Inferior parietal cortex (tissue), 1 donor: Measurements from ENCODE around the gene UNCX.

Experiments
- DNase-seq: peaks from one replicate; pipeline ENCODE4 v3.0.0-alpha.2; 2016; ENCODE audit errors: extremely low spot score

UNCX gene

GRCh38 chr7:1243964-1244416 lies 11.3 kb downstream of the UNCX start:
- no peak for DNase-seq

- DNase-seq = no peak
Observed at GRCh38 chr7:1244700-1245523, 12.2 kb downstream of the UNCX start.

GRCh38 chr7:1245524-1246050 lies 12.9 kb downstream of the UNCX start:
- DNase-seq = no peak

- no peak for DNase-seq
Observed at GRCh38 chr7:1246160-1246870, 13.6 kb downstream of the UNCX start.

GRCh38 chr7:1246871-1247526 lies 14.3 kb downstream of the UNCX start:
- DNase-seq = no peak

- no peak for DNase-seq
Observed at GRCh38 chr7:1247527-1248041, 14.9 kb downstream of the UNCX start.

- DNase-seq = no peak
Observed at GRCh38 chr7:1248143-1248915, 15.7 kb downstream of the UNCX start.

GRCh38 chr7:1248916-1249581 lies 16.4 kb downstream of the UNCX start:
- DNase-seq = no peak

GRCh38 chr7:1249731-1250130 lies 17.1 kb downstream of the UNCX start:
- no peak for DNase-seq

- no peak for DNase-seq
Observed at GRCh38 chr7:1250901-1251300, 18.2 kb downstream of the UNCX start.

- DNase-seq = no peak
Observed at GRCh38 chr7:1251796-1252539, 19.3 kb downstream of the UNCX start.

- DNase-seq = no peak
Observed at GRCh38 chr7:1252540-1253090, 19.9 kb downstream of the UNCX start.

- DNase-seq = no peak
Observed at GRCh38 chr7:1253681-1254181, 21.1 kb downstream of the UNCX start.

- no peak for DNase-seq
Observed at GRCh38 chr7:1254281-1255079, 21.8 kb downstream of the UNCX start.

- no peak for DNase-seq
Observed at GRCh38 chr7:1255080-1255816, 22.6 kb downstream of the UNCX start.

- no peak for DNase-seq
Observed at GRCh38 chr7:1255817-1256340, 23.2 kb downstream of the UNCX start.

GRCh38 chr7:1256621-1257020 lies 23.9 kb downstream of the UNCX start:
- DNase-seq = no peak

- no peak for DNase-seq
Observed at GRCh38 chr7:1257221-1257620, 24.5 kb downstream of the UNCX start.
